Mesodermal cell (in vitro differentiated cells): ENCODE measurements around the gene HLF.
"Not testable (repeated sequence)": the region's sequence is repeated elsewhere in the genome, so short reads cannot be mapped to it uniquely, and the experiment has no call there.

Experiments used
- H3K27ac ChIP-seq: 2 replicates; pipeline ENCODE4 v1.7.0; 2013; ENCODE audit warnings: mild to moderate bottlenecking, low read depth, low read length, moderate library complexity; ENCODE audit not compliant: severe bottlenecking
- H3K36me3 ChIP-seq: 2 replicates; pipeline ENCODE4 v1.7.1; 2013; ENCODE audit warnings: mild to moderate bottlenecking, low read length, moderate library complexity; ENCODE audit not compliant: control insufficient read depth, insufficient read depth
- H3K4me1 ChIP-seq: one replicate; pipeline ENCODE4 v1.7.1; 2013; ENCODE audit warnings: mild to moderate bottlenecking, low read length; ENCODE audit not compliant: insufficient read depth, control insufficient read depth, poor library complexity, severe bottlenecking
- H3K4me3 ChIP-seq: 2 replicates; pipeline ENCODE4 v1.7.0; 2013; ENCODE audit warnings: low read length, control low read depth, mild to moderate bottlenecking; ENCODE audit not compliant: insufficient read depth, poor library complexity, severe bottlenecking; ENCODE audit errors: extremely low read depth
- H3K9me3 ChIP-seq: 2 replicates; pipeline ENCODE4 v1.7.1; 2013; ENCODE audit warnings: mild to moderate bottlenecking, low read length, moderate library complexity; ENCODE audit not compliant: control insufficient read depth
- WGBS, 2 experiments: methylation state at CpG; one replicate each; pipeline ENCODE4 v1.1.5; 2013; ENCODE audit warnings: missing lambda C conversion rate in 2 of 2; ENCODE audit not compliant: insufficient coverage in 2 of 2; 5-methylcytosine and 5-hydroxymethylcytosine counted together

HLF gene

DNA sequence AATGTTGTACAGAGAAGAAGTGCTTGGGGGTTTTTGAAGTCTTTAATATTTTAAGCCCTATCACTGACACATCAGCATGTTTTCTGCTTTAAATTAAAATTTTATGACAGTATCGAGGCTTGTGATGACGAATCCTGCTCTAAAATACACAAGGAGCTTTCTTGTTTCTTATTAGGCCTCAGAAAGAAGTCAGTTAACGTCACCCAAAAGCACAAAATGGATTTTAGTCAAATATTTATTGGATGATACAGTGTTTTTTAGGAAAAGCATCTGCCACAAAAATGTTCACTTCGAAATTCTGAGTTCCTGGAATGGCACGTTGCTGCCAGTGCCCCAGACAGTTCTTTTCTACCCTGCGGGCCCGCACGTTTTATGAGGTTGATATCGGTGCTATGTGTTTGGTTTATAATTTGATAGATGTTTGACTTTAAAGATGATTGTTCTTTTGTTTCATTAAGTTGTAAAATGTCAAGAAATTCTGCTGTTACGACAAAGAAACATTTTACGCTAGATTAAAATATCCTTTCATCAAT lies 57.8 kb downstream of the HLF start:
- Histone ChIP-seq H3K4me3 (no peak overlapping the region), H3K36me3 (no peaks in the 10 kb centered on the region), H3K4me1 (no peaks in the 10 kb centered on the region), H3K9me3 (no peaks in the 10 kb centered on the region), H3K27ac (no peak overlapping the region)
- 94 to 97% methylated on average over 6 to 8 of the region's 11 CpGs for WGBS, 2 experiments

DNA sequence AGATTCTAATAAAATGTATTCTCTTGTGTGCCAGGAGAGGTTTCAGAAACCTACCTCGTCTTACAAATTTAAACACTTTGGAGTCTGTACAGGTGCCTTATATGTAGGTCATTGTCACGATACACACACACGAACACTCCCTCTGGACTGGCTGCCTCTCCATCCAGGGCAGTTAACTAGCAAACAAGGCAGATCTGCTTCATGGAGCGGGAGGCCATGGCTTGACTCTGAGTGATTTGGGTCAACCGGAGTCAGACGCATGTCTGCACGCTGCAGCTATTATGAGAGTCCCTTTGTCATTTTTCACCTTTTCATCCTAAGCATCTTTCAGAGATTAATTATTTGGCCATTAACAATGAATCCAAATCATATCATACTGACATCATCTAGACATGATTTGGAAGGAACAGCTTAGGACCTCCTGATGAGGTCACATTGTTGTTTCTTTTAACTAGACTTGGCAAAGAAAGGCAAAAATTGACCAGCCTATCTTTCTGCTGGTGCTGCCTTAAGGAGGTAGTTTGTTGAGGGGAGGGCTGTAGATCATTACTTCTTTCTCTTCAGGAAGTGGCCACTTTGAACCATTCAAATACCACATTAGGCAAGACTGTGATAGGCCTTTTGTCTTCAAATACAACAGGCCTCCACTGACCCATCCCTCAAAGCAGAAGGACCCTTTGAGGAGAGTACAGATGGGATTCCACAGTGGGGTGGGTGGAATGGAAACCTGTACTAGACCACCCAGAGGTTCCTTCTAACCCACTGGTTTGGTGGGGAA lies 58.9 kb downstream of the HLF start:
- H3K27ac ChIP-seq: no peak overlapping the region
- 91 to 100% methylated on average over 5 to 6 of the region's 7 CpGs for WGBS, 2 experiments
- H3K4me3 ChIP-seq: no peak overlapping the region
- H3K9me3 ChIP-seq: no peaks in the 10 kb centered on the region
- H3K36me3 ChIP-seq: no peaks in the 10 kb centered on the region
- no peaks in the 10 kb centered on the region for H3K4me1 ChIP-seq

DNA sequence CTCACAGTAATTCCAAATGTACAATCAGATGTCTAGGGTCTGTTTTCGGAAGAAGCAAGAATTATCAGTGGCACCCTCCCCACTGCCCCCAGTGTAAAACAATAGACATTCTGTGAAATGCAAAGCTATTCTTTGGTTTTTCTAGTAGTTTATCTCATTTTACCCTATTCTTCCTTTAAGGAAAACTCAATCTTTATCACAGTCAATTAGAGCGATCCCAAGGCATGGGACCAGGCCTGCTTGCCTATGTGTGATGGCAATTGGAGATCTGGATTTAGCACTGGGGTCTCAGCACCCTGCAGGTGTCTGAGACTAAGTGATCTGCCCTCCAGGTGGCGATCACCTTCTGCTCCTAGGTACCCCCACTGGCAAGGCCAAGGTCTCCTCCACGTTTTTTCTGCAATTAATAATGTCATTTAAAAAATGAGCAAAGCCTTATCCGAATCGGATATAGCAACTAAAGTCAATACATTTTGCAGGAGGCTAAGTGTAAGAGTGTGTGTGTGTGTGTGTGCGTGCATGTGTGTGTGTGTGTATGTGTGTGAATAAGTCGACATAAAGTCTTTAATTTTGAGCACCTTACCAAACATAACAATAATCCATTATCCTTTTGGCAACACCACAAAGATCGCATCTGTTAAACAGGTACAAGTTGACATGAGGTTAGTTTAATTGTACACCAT lies 59.7 kb downstream of the HLF start:
- Histone ChIP-seq H3K27ac (no peak overlapping the region), H3K36me3 (no peaks in the 10 kb centered on the region), H3K4me3 (no peak overlapping the region), H3K9me3 (no peaks in the 10 kb centered on the region), H3K4me1 (no peaks in the 10 kb centered on the region)
- 40% methylated on average over 1 of the region's 9 CpGs; no CpG with 5 or more reads in 1 of the 2 experiments for WGBS, 2 experiments

DNA sequence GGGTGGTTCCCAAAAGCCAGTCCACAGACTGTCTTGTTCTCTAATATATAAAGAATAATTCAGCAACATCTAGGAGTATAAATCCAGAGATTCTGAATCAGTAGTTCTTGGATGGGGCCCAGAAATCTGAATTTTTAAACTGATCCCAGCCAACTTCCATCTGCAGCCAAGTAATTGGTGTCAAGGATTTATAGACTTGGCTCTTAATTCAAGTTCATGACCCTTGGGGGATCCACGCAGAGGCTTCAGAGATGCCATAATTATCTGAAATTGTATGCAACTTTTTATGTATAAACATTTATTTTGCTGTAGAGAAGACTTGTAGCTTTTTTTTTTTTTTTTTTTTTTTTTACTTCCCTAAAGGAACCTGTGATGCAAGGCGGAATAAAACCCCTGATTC lies 60.6 kb downstream of the HLF start:
- WGBS, 2 experiments: 63 to 100% methylated on average over 1 of the region's 2 CpGs
- Histone ChIP-seq H3K4me1 (no peaks in the 10 kb centered on the region), H3K4me3 (no peak overlapping the region), H3K27ac (no peak overlapping the region), H3K9me3 (no peaks in the 10 kb centered on the region), H3K36me3 (no peaks in the 10 kb centered on the region)

DNA sequence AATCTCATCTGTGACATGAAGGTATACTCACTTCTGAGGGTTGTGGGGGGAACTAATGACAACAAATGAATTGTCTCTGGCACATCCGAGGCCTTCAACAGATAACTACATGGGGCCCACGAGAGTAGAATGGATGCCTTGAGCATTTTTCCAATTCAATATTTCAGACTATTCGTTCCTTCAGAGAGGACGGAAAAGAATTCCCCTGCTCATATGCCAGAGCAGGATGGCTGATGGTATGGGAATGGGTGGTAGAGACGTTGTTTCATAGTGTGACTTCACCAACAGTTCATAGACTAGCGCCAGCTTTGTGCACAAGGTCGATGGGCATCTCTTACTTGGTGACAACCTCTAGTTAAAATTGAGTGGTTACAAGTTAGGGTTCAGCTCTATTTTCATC lies 61.3 kb downstream of the HLF start:
- H3K36me3 ChIP-seq: no peaks in the 10 kb centered on the region
- WGBS, 2 experiments: 80 to 100% methylated on average over 1 to 2 of the region's 7 CpGs

DNA sequence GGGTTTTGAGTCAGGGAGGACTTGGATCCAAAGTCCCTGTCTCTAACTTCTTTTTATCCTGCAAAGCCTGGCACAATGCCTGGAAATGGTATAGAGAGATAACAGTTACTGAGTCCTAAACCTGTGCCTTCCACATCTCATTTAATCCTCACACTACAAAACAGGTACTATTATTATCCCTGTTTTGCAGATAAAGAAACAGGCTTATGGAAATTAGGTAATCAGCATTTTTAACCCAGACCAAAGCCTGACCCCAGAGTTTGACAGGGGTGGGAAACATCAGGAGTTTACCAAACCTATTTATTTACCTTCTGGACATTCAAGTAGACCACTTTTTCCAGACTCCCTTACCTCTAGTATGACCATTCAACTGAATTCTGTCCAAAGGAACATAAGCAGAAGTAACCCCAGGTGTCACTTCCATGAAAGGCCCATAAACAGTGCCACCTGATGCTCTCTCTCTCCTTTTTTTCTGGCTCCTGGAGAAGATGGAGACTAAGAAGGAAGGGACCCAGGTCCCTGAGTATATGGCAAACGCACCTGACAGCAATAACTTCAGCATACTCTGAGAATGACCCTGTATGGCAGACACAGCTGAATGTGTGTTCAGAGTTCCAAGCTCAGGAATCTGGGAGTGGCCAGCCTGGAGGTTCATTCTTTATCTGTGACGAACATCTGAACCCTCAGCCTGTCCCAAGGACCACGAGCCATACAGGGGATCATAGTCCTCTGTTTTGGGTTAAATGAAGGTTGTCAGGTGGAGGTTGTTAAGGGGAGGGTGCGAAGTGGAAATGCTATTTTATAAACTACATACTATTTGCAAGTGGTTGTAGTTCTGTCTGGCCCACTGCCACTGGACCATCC lies 62.7 kb downstream of the HLF start:
- Histone ChIP-seq H3K4me3 (no peak overlapping the region), H3K27ac (no peak overlapping the region), H3K36me3 (no peaks in the 10 kb centered on the region), H3K4me1 (no peaks in the 10 kb centered on the region), H3K9me3 (no peaks in the 10 kb centered on the region)
- WGBS, 2 experiments: 80% methylated on average over 1 of the region's 4 CpGs

More for the DNA sequence above, 61.3 kb downstream of the HLF start:
- Histone ChIP-seq H3K27ac (no peak overlapping the region), H3K9me3 (no peaks in the 10 kb centered on the region), H3K4me1 (no peaks in the 10 kb centered on the region), H3K4me3 (no peak overlapping the region)

DNA sequence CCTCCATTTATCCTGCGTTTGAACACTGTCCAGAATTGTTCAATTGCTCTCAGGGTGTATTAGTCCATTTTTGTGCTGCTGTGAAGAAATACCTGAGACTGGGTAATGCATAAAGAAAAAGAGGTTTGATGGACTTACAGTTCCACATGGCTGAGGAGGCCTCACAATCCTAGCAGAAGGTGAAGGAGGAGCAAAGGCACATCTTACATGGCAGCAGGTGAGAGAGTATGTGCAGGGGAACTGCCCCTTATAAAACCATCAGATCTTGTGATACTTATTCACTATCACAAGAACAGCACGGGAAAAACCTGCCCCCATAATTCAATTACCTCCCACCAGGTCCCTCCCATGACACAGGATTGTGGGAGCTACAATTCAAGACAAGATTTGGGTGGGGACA lies 63.8 kb downstream of the HLF start:
- 67 to 83% methylated on average over 1 to 2 of the region's 2 CpGs for WGBS, 2 experiments
- not testable (repeated sequence) for H3K4me3 ChIP-seq, H3K4me1 ChIP-seq, H3K27ac ChIP-seq, H3K36me3 ChIP-seq, H3K9me3 ChIP-seq

DNA sequence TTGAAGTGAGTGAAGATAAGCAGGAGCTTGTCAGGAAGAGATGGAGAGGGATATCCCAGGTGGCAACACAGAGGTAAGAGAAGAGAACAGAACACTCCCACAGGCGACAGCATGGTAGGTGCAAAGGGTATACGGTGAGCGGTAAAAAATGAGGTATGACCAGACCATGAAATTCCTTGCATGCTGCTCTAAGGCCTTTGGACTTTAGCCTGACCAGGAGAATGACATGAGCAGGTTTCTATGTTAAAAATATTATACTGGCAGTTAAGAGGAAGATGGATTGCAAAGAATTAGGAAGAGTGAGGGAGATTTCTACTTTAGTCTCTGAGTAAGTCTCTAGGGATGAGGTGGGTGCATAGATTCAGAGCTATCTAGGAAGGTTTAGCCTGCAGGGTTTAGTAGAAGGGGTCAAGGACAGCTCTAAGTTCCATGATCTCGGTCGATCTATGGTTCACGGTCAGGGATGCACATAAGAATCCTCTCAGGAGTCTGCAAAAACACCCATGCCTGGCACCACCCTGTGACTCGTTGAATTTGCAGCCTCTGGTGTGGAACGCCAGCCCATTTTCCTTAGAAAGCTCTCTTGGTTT lies 65.7 kb downstream of the HLF start:
- Histone ChIP-seq H3K4me3 (no peak overlapping the region), H3K9me3 (no peaks in the 10 kb centered on the region), H3K36me3 (no peaks in the 10 kb centered on the region), H3K27ac (no peak overlapping the region), H3K4me1 (peaks cover 6% of the 10 kb centered on the region)
- 87 to 95% methylated on average over 6 to 8 of the region's 8 CpGs for WGBS, 2 experiments

DNA sequence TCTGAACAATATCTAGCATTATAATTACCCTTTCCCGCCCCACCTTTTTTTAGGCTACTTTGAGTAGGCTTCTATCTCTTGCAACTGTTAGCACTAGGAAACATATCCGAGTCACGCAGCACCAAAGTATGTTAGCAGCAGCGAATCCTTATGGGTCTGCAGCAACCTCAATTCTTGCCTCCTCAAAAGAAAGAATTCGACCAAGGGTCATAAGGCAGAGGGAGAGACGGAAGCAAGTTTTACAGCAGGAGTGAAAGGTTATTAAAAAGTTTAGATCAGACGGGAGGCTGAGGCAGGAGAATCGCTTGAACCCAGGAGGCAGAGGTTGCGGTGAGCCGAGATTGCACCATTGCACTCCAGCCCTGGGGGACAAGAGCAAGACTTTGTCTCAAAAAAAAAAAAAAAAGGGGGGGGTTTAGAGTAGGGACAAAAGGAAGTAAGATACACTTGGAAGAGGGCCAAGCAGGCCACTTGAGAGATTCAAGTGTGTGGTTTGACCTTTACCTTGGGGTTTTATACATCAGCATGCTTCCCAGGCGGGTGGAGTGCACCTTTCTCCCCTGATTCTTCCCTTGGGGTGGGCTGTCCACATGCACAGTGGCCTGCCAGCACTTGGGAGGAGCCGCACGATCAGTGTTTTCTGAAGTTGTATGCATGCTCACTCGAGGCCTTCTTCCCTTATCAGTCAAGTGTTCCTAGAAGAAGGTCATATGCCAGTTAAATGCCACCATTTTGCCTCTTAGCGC lies 67.7 kb downstream of the HLF start:
- Histone ChIP-seq H3K4me1 (peaks cover 7% of the 10 kb centered on the region), H3K36me3 (no peaks in the 10 kb centered on the region), H3K4me3 (no peak overlapping the region), H3K9me3 (no peaks in the 10 kb centered on the region), H3K27ac (no peak overlapping the region)
- WGBS, 2 experiments: 82 to 90% methylated on average over 13 to 14 of the region's 15 CpGs

DNA sequence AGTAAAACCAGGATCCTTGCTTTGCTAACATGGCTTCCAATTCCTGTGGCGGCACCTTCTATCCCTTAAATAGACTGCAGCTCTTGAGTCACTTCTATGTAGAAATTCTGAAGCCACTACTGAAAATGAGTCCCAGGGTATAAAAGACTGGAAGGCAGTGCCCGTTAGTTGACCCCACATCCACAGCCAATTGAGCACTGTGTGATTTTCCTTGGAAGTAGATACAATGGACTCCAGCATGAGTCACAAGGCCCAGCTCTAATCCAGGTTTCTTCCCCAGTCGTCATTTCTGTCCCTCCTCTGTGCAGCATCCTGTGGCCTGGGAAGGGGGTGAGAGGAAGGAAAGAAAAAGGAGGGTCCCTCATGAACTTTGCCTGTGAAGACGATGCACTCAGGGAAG lies 69.5 kb downstream of the HLF start:
- Histone ChIP-seq H3K36me3 (no peaks in the 10 kb centered on the region), H3K27ac (no peak overlapping the region), H3K4me3 (no peak overlapping the region), H3K9me3 (no peaks in the 10 kb centered on the region), H3K4me1 (peaks cover 7% of the 10 kb centered on the region)
- WGBS, 2 experiments: 79 to 100% methylated on average over 3 of the region's 4 CpGs
